ENCODE measurements around the gene PLEKHG3.

GRCh38 chr14:64761441-64762043 is 57.3 kb downstream of the PLEKHG3 start:
- TF ChIP-seq CTCF (conservative IDR thresholded peaks at IDR 0.05 in 1 of 2, IDR thresholded peaks at IDR 0.05 in 1 of 2; ENCODE audit: low read depth in 1 of 2, low read length in 2 of 2) (no peak), EZH2 (IDR thresholded peaks at IDR 0.05; ENCODE audit: low read length, missing control alignments) (no peak)

Data from fibroblast of lung (primary cell).